IMR-90 (cell line): ENCODE measurements around the gene MAOB. TPM values are rescaled to one million over a fixed set of nuclear protein-coding genes. Genes with fewer than 3 reads are reported as not detected.

Experiments
- ATAC-seq: fragments of 200-7000 bp; cut with Tn5 transposase; 2 replicates; pipeline ENCODE4 v1.9.1; 2020; ENCODE audit warnings: low read depth, mild to moderate bottlenecking, moderate library complexity
- BruUV-seq: library from RNA; stranded (reverse); fragments of 400-500 nt; replicated peaks from 2 replicates; lab custom pipeline; 2021; lab: Mats Ljungman, UMichigan
- CTCF ChIA-PET: fragments of 300-600 bp; formaldehyde crosslinking; extraction: SDS; loops from one replicate; lab custom pipeline; 2021; ENCODE audit warnings: antibody characterized with exemption; lab: Yijun Ruan, JAX
- POLR2A ChIA-PET: fragments of 300-600 bp; sonication (Branson Sonifier 250); formaldehyde crosslinking; loops from one replicate; lab custom pipeline; 2022; ENCODE audit warnings: antibody characterized with exemption; ENCODE audit not compliant: unreplicated experiment; lab: Charles Lee
- DNase-seq: peaks from one replicate; pipeline ENCODE4 v3.0.0; 2013
- H2AFZ ChIP-seq: replicated peaks from 2 replicates; pipeline ENCODE3; 2013; ENCODE audit warnings: low read length, mild to moderate bottlenecking; ENCODE audit not compliant: poor library complexity
- H2AK5ac ChIP-seq: 2 replicates; pipeline ENCODE4 v1.6.1; 2013; ENCODE audit warnings: low read depth, low read length, inconsistent platforms
- H2AK9ac ChIP-seq: replicated peaks from 2 replicates; pipeline ENCODE3; 2013; ENCODE audit warnings: mild to moderate bottlenecking, low read depth, low read length, moderate library complexity; ENCODE audit not compliant: poor library complexity
- H2BK120ac ChIP-seq: 2 replicates; pipeline ENCODE4 v1.6.1; 2013; ENCODE audit warnings: low read depth, low read length, inconsistent platforms
- H2BK15ac ChIP-seq: 3 replicates; pipeline ENCODE4 v1.6.1; 2013; ENCODE audit warnings: low read depth, low read length, inconsistent platforms
- H2BK20ac ChIP-seq: 2 replicates; pipeline ENCODE4 v1.6.1; 2013; ENCODE audit warnings: low read depth, mild to moderate bottlenecking, inconsistent platforms, low read length, moderate library complexity
- H2BK5ac ChIP-seq: 2 replicates; pipeline ENCODE4 v1.6.1; 2013; ENCODE audit warnings: mild to moderate bottlenecking, low read depth, low read length, inconsistent platforms; ENCODE audit not compliant: poor library complexity, severe bottlenecking
- H3K14ac ChIP-seq: replicated peaks from 2 replicates; pipeline ENCODE4 v1.6.1; 2013; ENCODE audit warnings: low read depth, low read length, inconsistent platforms
- H3K18ac ChIP-seq: 2 replicates; pipeline ENCODE4 v1.6.1; 2013; ENCODE audit warnings: low read depth, low read length, control low read depth
- H3K23ac ChIP-seq: 2 replicates; pipeline ENCODE4 v1.6.1; 2013; ENCODE audit warnings: low read depth, low read length, inconsistent platforms
- H3K27ac ChIP-seq: 2 replicates; pipeline ENCODE4 v1.5.1; 2013; ENCODE audit warnings: mild to moderate bottlenecking, control low read depth, low read length; ENCODE audit not compliant: insufficient read depth
- H3K27me3 ChIP-seq: 2 replicates; pipeline ENCODE4 v1.6.1; 2013; ENCODE audit warnings: low read length; ENCODE audit not compliant: control insufficient read depth, insufficient read depth
- H3K36me3 ChIP-seq: 2 replicates; pipeline ENCODE4 v1.6.1; 2013; ENCODE audit warnings: low read length, mixed read lengths; ENCODE audit not compliant: control insufficient read depth, insufficient read depth
- H3K4ac ChIP-seq: 2 replicates; pipeline ENCODE4 v1.6.1; 2013; ENCODE audit warnings: low read depth, low read length, inconsistent platforms
- H3K4me1 ChIP-seq: 2 replicates; pipeline ENCODE4 v1.6.1; 2013; ENCODE audit warnings: low read length, mixed read lengths; ENCODE audit not compliant: control insufficient read depth, insufficient read depth
- H3K4me2 ChIP-seq: 2 replicates; pipeline ENCODE4 v1.6.1; 2013; ENCODE audit warnings: low read depth, mild to moderate bottlenecking, control low read depth, low read length, moderate library complexity
- H3K4me3 ChIP-seq: 2 replicates; pipeline ENCODE4 v1.5.1; 2013; ENCODE audit warnings: low read depth, mild to moderate bottlenecking, control low read depth, low read length, moderate library complexity; ENCODE audit not compliant: insufficient read depth
- H3K56ac ChIP-seq: 2 replicates; pipeline ENCODE4 v1.6.1; 2013; ENCODE audit warnings: low read length, inconsistent platforms; ENCODE audit not compliant: insufficient read depth; ENCODE audit errors: extremely low read depth
- H3K79me1 ChIP-seq, 2 experiments: 2 replicates each; pipeline ENCODE4 v1.6.1; 2013; ENCODE audit warnings: low read length in 2 of 2, inconsistent platforms in 1 of 2, low read depth in 1 of 2
- H3K9ac ChIP-seq: 2 replicates; pipeline ENCODE4 v1.6.1; 2013; ENCODE audit warnings: low read depth, low read length, control low read depth
- H3K9me1 ChIP-seq: 2 replicates; pipeline ENCODE4 v1.6.1; 2013; ENCODE audit warnings: low read length, inconsistent platforms; ENCODE audit not compliant: insufficient read depth
- H3K9me3 ChIP-seq: 2 replicates; pipeline ENCODE4 v1.6.1; 2013; ENCODE audit warnings: low read length; ENCODE audit not compliant: control insufficient read depth, insufficient read depth
- H4K20me1 ChIP-seq: 2 replicates; pipeline ENCODE4 v1.6.1; 2013; ENCODE audit warnings: low read length, inconsistent platforms; ENCODE audit not compliant: insufficient read depth
- H4K5ac ChIP-seq: 2 replicates; pipeline ENCODE4 v1.6.1; 2013; ENCODE audit warnings: mild to moderate bottlenecking, low read depth, low read length, control low read depth
- H4K8ac ChIP-seq, 2 experiments: 2 replicates each; pipeline ENCODE4 v1.6.1; 2013; ENCODE audit warnings: low read depth in 2 of 2, low read length in 2 of 2, control low read depth in 1 of 2, inconsistent platforms in 1 of 2
- H4K91ac ChIP-seq: 2 replicates; pipeline ENCODE4 v1.6.1; 2013; ENCODE audit warnings: low read depth, low read length, inconsistent platforms; ENCODE audit not compliant: insufficient read depth
- BHLHE40 ChIP-seq: fragments of 150-350 bp; IDR thresholded peaks from 2 replicates; pipeline ENCODE4 v1.6.1; 2016; ENCODE audit warnings: mild to moderate bottlenecking, low read depth, low read length
- CEBPB ChIP-seq: IDR thresholded peaks from 2 replicates; pipeline ENCODE4 v1.6.1; 2012; ENCODE audit warnings: low read depth, low read length, improper control_type of control experiment
- CHD1 ChIP-seq: IDR thresholded peaks from 2 replicates; pipeline ENCODE4 v1.6.1; 2012; ENCODE audit warnings: low read depth, low read length, improper control_type of control experiment
- FOS ChIP-seq: fragments of 150-350 bp; IDR thresholded peaks from 2 replicates; pipeline ENCODE4 v1.6.1; 2016; ENCODE audit warnings: low read depth, low read length
- MAFK ChIP-seq: IDR thresholded peaks from 2 replicates; pipeline ENCODE4 v1.6.1; 2012; ENCODE audit warnings: low read depth, low read length, improper control_type of control experiment
- MAZ ChIP-seq: IDR thresholded peaks from 2 replicates; pipeline ENCODE4 v1.6.1; 2012; ENCODE audit warnings: low read depth, mild to moderate bottlenecking, low read length, improper control_type of control experiment, moderate library complexity, borderline replicate concordance
- MXI1 ChIP-seq: IDR thresholded peaks from 2 replicates; pipeline ENCODE4 v1.6.1; 2012; ENCODE audit warnings: low read depth, mild to moderate bottlenecking, low read length, moderate library complexity, borderline replicate concordance
- POLR2A ChIP-seq: IDR thresholded peaks from 2 replicates; pipeline ENCODE4 v1.6.1; 2012; ENCODE audit warnings: mild to moderate bottlenecking, low read depth, low read length
- RFX5 ChIP-seq: IDR thresholded peaks from 2 replicates; pipeline ENCODE4 v1.8.0; 2012; ENCODE audit warnings: low read depth, mild to moderate bottlenecking, low read length, moderate library complexity
- SMC3 ChIP-seq: fragments of 150-350 bp; IDR thresholded peaks from 2 replicates; pipeline ENCODE4 v1.6.1; 2016; ENCODE audit warnings: low read depth, mild to moderate bottlenecking, antibody characterized with exemption, low read length, moderate library complexity
- WGBS, 2 experiments: methylation state at CpG; one replicate each; pipeline versions ENCODE4 v1.1.5 to v1.1.7; 2013; ENCODE audit warnings: missing lambda C conversion rate in 2 of 2; ENCODE audit not compliant: insufficient read length in 1 of 2; ENCODE audit errors: extremely low coverage in 2 of 2; 5-methylcytosine and 5-hydroxymethylcytosine counted together
- dilution Hi-C: fragments of 300-500 bp; cut with HindIII; formaldehyde crosslinking; loops from one replicate; pipeline ENCODE4 v1.14.3; 2018; ENCODE audit warnings: low sequenced_read_pairs; ENCODE audit not compliant: unreplicated experiment
- in situ Hi-C: fragments of 300-500 bp; cut with MboI; formaldehyde crosslinking; loops from 3 replicates; pipeline ENCODE4 v1.14.3; 2019; ENCODE audit warnings: low sequenced_read_pairs, inconsistent platforms, mixed read lengths
- intact Hi-C: fragments of 100-400 bp; cut with micrococcal nuclease; formaldehyde crosslinking; loops from 2 replicates; pipeline ENCODE4 v1.10.0; 2022
- polyA plus RNA-seq, 3 experiments: library from polyadenylated mRNA; depleted of rRNA; stranded (reverse); fragments of >200 nt; gene quantifications; 2 replicates each; pipeline ENCODE4 v1.2.3, GENCODE V29; 2012; ENCODE audit warnings: low replicate concordance in 1 of 3
- total RNA-seq: library from RNA; depleted of rRNA; stranded (reverse); fragments of >200 nt; gene quantifications from 2 replicates; pipeline ENCODE4 v1.2.3, GENCODE V29; 2012
- TF ChIP-seq, protein P1 (sequence below): conservative IDR thresholded peaks from 2 replicates; pipeline ENCODE4 v1.5.1; 2012; ENCODE audit warnings: mild to moderate bottlenecking, low read depth, low read length, improper control_type of control experiment
- TF ChIP-seq, protein P2 (sequence below): fragments of 150-350 bp; IDR thresholded peaks from 2 replicates; pipeline ENCODE4 v1.6.1; 2017; ENCODE audit warnings: mild to moderate bottlenecking, antibody characterized with exemption, low read length, low read depth

MAOB gene
- total and polyA plus RNA-seq, 2 of the 4 experiments (the other 2 are of a cell fraction), result 0.36 to 0.46 TPM

DNA sequence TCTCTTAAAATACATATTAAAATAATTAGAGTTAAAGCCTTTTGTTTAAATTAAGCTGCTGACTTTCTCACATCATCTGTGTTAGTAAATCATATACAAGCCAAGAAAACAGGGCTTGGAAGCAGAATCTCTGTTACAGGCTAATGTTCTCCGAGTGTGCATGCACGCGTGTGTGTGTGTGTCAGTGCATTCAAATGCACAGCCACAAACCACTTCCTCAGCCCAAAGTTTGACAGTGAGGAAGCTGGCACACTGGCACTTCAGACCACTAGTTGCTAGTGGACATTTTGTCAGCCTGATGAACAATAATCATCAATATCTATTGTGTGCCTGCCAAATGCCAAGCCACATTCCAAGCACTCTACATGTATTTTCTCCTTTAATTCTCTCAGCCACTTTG lies 5.6 kb downstream of the MAOB start:
- no peak overlapping the region for H4K5ac ChIP-seq
- no peak overlapping the region for H2BK120ac ChIP-seq
- H3K4me3 ChIP-seq, result no peak overlapping the region
- intact Hi-C loops, result no loop called here
- H3K9ac ChIP-seq, result no peak overlapping the region
- no peak overlapping the region for H3K4ac ChIP-seq
- no peaks in the 10 kb centered on the region for H3K9me3 ChIP-seq
- H2BK20ac ChIP-seq, result no peak overlapping the region
- H4K91ac ChIP-seq, result no peak overlapping the region
- POLR2A ChIA-PET, result no interaction called here
- no peak overlapping the region for H3K23ac ChIP-seq
- dilution Hi-C loops, result no loop called here
- no peak overlapping the region for H3K14ac ChIP-seq
- in situ Hi-C loops, result no loop called here
- ATAC-seq (no peak), DNase-seq (no peak)
- H3K27me3 ChIP-seq, result peaks cover 9% of the 10 kb centered on the region
- no peak overlapping the region for H2AK5ac ChIP-seq
- no peaks in the 10 kb centered on the region for H3K79me1 ChIP-seq
- BruUV-seq, result no TSS peak
- H4K20me1 ChIP-seq, result no peaks in the 10 kb centered on the region
- CTCF ChIA-PET, result no interaction called here
- TF ChIP-seq MAFK, result no peak
- no peak for TF ChIP-seq MAZ
- TF ChIP-seq, protein P1, sequence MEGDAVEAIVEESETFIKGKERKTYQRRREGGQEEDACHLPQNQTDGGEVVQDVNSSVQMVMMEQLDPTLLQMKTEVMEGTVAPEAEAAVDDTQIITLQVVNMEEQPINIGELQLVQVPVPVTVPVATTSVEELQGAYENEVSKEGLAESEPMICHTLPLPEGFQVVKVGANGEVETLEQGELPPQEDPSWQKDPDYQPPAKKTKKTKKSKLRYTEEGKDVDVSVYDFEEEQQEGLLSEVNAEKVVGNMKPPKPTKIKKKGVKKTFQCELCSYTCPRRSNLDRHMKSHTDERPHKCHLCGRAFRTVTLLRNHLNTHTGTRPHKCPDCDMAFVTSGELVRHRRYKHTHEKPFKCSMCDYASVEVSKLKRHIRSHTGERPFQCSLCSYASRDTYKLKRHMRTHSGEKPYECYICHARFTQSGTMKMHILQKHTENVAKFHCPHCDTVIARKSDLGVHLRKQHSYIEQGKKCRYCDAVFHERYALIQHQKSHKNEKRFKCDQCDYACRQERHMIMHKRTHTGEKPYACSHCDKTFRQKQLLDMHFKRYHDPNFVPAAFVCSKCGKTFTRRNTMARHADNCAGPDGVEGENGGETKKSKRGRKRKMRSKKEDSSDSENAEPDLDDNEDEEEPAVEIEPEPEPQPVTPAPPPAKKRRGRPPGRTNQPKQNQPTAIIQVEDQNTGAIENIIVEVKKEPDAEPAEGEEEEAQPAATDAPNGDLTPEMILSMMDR, result no peak
- TF ChIP-seq BHLHE40, result no peak
- no peak for TF ChIP-seq CEBPB
- TF ChIP-seq, protein P2, sequence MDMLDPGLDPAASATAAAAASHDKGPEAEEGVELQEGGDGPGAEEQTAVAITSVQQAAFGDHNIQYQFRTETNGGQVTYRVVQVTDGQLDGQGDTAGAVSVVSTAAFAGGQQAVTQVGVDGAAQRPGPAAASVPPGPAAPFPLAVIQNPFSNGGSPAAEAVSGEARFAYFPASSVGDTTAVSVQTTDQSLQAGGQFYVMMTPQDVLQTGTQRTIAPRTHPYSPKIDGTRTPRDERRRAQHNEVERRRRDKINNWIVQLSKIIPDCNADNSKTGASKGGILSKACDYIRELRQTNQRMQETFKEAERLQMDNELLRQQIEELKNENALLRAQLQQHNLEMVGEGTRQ, result no peak
- no peak for TF ChIP-seq CHD1
- TF ChIP-seq RFX5, result no peak
- no peak for TF ChIP-seq POLR2A
- no peak for TF ChIP-seq MXI1
- TF ChIP-seq SMC3, result no peak
- no peak for TF ChIP-seq FOS
- H3K36me3 ChIP-seq, result no peaks in the 10 kb centered on the region
- H3K4me1 ChIP-seq, result no peaks in the 10 kb centered on the region
- H2BK5ac ChIP-seq, result no peak overlapping the region
- no peak overlapping the region for H3K4me2 ChIP-seq
- H3K27ac ChIP-seq, result no peak overlapping the region
- no peak overlapping the region for H4K8ac ChIP-seq
- H3K56ac ChIP-seq, result no peak overlapping the region
- no peak overlapping the region for H3K18ac ChIP-seq
- H2BK15ac ChIP-seq, result no peak overlapping the region
- H3K9me1 ChIP-seq, result no peaks in the 10 kb centered on the region
- no peak overlapping the region for H2AFZ ChIP-seq
- no CpG with 5 or more reads among the region's 3 CpGs for WGBS, 2 experiments
- H2AK9ac ChIP-seq, result no peak overlapping the region
